HL-60 (cell line): ENCODE measurements around the gene MAD2L2.

ENCODE experiments used
- DNase-seq, 2 experiments: peaks; one replicate each; pipeline ENCODE4 v3.0.0-alpha.2; 2010 to 2020; ENCODE audit warnings: low read depth in 1 of 2, low spot score in 1 of 2
- H3K27ac ChIP-seq: fragments of 250-450 bp; sonication (Bioruptor Pico); replicated peaks from 2 replicates; pipeline ENCODE4 v1.5.1; 2020; ENCODE audit warnings: mild to moderate bottlenecking, moderate library complexity
- H3K27me3 ChIP-seq: fragments of 250-450 bp; sonication (Bioruptor Pico); 2 replicates; pipeline ENCODE4 v1.5.1; 2021; ENCODE audit warnings: mild to moderate bottlenecking, moderate library complexity; ENCODE audit not compliant: insufficient read depth, poor library complexity, severe bottlenecking
- H3K4me3 ChIP-seq: replicated peaks from 2 replicates; pipeline ENCODE4 v1.5.1; 2011; ENCODE audit warnings: mild to moderate bottlenecking, control low read depth, low read length; ENCODE audit not compliant: insufficient read depth
- CTCF ChIP-seq: IDR thresholded peaks from one replicate; pipeline ENCODE4 v1.5.1; 2011; ENCODE audit warnings: low read length, control low read depth, inconsistent platforms; ENCODE audit not compliant: insufficient read depth
- GABPA ChIP-seq: IDR thresholded peaks from 2 replicates; pipeline ENCODE4 v1.6.1; 2012; ENCODE audit warnings: low read depth
- POLR2AphosphoS5 ChIP-seq: IDR thresholded peaks from 2 replicates; pipeline ENCODE4 v1.6.1; 2012; ENCODE audit warnings: low read depth
- REST ChIP-seq: IDR thresholded peaks from 2 replicates; pipeline ENCODE4 v1.6.1; 2012; ENCODE audit warnings: low read depth; ENCODE audit not compliant: insufficient replicate concordance
- SPI1 ChIP-seq: IDR thresholded peaks from 2 replicates; pipeline ENCODE4 v1.6.1; 2012; ENCODE audit warnings: low read depth, mild to moderate bottlenecking, borderline replicate concordance

The MAD2L2 gene

GRCh38 chr1:11691302-11691914, 10.5 kb upstream of the MAD2L2 start, which contains the start of gene DRAXIN:
Gene DRAXIN (plus strand): TSS chr1:11691710. CDS start chr1:11706259, 14,549 bp downstream.
- Histone ChIP-seq H3K27me3 (peaks cover 28% of the 10 kb centered on the region), H3K27ac (no peak within 1 kb of the TSS), H3K4me3 (no peak within 1 kb of the TSS)
- no peak for TF ChIP-seq CTCF
- no peak for DNase-seq

DNA sequence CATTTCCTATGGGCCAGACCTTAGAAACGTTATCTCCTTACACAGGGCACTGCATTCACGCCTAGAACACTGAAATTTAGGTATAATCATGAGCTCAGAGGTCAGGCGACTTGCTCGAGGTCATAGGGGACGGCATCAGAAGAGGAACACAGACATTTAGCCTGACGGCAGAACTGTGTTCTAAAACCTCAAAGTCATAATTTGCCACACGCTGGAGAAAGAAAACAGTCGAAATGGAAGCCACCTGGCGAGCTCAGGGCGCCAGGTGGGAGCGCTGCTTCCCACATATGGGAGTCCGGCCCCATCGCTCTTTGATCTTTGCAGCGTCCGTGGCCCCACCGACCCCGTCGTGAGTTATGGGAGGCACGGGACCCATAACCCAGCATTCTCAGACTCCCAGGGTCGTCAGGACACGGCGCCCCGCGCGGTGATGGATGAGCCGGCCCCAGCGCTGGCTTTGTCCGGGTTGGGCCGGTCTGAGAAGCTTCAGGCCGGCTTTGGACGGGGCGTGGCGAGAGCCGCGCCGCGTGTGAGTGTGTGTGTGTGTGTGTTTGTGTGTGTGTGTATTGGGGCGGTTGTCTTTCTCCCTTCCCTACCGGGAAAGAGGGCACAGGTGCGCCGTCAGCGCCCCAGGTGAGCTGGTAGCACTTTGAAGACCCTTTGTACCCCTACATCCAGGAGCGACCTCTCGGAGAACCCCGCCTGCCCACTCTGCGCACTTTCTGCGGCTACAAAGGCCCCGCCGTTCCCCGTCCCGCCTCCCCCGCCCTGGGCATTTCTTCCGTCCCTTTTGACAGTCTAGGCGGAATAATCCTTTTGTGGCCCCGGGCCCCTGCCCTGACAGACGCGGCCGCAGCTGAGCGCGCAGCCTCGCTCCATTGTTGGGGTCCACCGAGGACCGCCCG, 9.7 kb upstream of the MAD2L2 start:
- DNase-seq = no peak
- H3K27ac ChIP-seq = no peak overlapping the region
- peaks cover 28% of the 10 kb centered on the region for H3K27me3 ChIP-seq
- TF ChIP-seq POLR2AphosphoS5 (no peak), CTCF (no peak), SPI1 (no peak), GABPA (no peak), REST (no peak)
- H3K4me3 ChIP-seq = no peak overlapping the region

DNA sequence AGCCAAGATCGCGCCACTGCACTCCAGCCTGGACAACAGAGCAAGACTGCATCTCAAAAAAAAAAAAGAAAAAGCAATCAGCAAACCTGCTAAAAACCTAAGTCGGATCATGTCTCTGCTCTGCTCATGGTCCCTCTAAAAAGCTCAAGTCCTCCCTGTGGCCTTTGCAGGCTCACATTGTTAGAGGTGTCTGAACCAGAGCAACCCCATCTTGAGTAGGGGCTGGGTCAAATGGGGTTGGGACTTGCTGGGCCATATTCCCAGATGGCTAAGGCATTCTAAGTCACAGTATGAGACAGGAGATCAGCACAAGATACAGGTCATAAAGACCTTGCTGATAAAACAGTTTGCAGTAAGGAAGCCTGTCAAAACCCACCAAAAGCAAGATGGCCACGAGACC, 7.6 kb upstream of the MAD2L2 start:
- no peak for DNase-seq
- TF ChIP-seq REST = no peak
- no peak for TF ChIP-seq CTCF
- no peak for TF ChIP-seq GABPA
- TF ChIP-seq POLR2AphosphoS5 = no peak
- no peak for TF ChIP-seq SPI1
- Histone ChIP-seq H3K27ac (no peak overlapping the region), H3K27me3 (peaks cover 27% of the 10 kb centered on the region), H3K4me3 (no peak overlapping the region)
